Stimulated activated CD8-positive, alpha-beta memory T cell treated with anti-CD3 and anti-CD28 coated beads, Interleukin-4, amount 100 ng/mL, for 48 hours (primary cell): ENCODE results near the gene STX1B.
"Not testable (repeated sequence)": the region's sequence is repeated elsewhere in the genome, so short reads cannot be mapped to it uniquely, and the experiment has no call there.

ENCODE experiments used
- DNase-seq: peaks from one replicate; pipeline ENCODE4 v3.0.0-alpha.2; 2020

Gene STX1B

DNA sequence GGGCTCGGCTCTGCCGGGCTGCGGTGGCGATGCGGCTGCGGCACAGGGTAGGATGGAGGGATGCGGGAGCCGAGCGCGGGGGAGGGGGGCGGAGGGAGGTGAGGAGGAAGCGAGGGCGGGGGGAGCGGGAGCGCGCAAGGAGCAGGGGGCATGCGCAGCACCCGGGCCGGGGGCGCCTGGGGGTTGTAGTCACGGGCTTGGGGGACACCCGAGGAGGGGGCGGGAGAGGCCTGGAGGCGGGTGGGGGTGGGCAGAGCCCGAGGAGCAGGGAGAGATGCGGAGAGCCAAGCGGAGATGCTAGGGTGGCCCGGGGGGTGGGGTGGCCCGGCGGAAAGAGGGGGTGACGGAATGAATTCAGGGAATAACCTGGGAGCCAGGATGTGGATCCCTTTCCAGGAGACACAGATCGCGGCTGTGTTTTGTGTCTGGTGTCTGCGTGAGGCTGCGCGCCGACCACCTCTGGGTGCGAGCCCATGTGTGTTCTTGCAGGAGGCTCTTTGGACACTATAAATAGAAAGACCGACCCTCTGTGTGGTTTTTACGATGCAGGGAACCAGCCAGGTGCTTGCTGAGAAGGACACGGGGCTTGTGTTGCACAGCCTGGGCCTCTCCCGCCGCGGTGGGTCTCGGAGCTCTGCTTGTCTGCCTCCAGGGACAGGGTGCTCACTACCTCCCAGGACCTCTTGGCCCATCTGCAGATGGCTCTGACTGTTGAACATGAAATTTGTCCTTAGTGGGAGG, at the start of gene STX1B:
Gene STX1B, minus strand, starts transcription at position 54 of the 741 bp plus-strand sequence. CDS start 242 bp downstream, outside the sequence.
- peak; percentile 54 for DNase-seq

DNA sequence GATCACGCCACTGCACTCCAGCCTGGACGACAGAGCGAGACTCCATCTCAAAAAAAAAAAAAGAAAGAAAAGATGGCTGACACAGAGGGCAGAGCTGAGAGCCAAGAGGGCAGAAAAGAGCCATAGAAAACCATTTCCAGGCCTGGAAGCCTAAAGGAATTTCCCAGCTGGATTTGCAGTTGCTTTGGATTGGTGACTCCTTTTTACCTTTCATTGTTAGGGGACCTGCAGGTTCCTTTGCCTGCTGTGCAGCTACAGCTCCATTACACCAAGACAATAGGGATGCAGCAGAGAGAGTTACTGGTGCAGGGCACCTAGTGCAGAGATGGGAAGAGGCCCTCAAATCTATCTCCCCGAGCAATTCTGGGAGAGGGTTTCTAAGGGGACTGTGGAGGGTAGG, 45.2 kb upstream of the STX1B start:
- no peak for DNase-seq

DNA sequence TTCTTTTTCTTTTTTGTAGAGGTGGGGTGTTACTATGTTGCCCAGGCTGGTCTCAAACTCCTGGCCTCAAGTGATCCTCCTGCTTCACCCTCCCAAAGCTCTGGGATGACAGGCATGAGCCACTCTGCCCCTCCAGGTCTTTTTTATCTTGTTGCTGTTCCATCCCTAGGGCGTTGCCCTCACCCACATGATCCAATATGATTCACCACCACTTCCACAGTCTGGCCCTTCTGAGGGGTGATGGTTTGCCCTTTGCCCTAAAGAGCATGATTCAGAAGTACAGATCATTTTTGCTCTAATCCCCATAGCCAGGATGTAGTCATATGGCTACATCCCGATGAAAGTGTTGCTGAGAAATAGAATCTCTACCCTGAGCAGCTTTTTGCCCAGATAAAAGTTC, 41.7 kb upstream of the STX1B start:
- DNase-seq: peak; percentile 37

DNA sequence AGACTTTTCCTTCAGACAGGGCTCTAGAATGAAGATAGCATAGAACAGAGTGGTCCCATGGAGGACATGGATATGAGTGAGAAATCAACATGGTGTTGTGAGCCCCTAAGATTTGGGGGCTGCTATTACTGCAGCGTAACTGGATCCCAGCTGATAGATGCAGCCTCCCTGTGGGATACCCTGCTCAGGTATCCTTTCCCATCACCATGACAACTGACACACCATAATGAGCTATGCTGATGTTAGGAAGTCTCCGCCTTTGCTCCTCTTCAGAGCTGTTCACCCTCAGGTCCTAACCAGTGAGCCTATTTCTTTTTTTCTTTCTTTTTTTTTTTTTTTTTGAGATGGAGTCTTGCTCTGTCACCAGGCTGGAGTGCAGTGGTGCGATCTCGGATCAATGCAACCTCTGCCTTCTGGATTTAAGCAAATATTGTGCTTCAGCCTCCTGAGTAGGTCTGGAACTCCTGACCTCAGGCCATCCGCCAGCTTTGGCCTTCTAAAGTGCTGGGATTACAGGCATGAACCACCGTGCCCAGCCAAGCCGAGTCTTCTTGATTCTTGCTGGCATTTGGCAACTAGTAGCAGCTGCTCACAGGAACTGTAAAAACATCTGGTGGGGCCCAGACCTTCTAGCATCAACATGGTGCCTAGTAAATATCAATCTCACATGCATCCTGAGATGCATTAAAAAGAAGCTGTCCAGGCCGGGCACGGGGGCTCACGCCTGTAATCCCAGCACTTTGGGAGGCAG, 40.0 kb upstream of the STX1B start:
- DNase-seq: no peak

DNA sequence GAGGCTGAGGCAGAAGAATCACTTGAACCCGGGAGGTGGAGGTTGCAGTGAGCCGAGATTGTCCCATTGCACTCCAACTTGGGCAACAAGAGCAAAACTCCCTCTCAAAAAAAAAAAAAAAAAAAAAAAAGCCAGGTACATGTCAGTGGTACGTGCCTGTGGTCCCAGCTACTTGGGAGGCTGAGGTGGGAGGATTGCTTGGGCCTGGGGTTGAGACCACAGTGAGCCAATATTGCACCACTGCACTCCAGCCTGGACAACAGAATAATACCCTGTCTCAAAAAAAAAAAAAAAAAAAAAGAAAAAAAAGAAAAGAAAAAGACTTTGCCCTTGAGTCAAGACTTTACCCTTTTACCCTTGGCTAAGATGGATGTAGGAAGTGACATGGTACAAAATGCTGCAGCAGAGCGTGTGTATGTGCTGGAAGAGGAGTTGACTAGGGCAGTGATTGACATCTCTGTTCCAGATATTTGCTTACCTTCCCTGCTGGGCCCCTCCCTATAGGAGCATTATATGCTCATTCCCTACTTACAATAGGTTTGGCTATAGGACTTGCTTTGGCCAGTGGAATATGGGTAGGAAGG, 33.6 kb upstream of the STX1B start:
- DNase-seq: no peak

DNA sequence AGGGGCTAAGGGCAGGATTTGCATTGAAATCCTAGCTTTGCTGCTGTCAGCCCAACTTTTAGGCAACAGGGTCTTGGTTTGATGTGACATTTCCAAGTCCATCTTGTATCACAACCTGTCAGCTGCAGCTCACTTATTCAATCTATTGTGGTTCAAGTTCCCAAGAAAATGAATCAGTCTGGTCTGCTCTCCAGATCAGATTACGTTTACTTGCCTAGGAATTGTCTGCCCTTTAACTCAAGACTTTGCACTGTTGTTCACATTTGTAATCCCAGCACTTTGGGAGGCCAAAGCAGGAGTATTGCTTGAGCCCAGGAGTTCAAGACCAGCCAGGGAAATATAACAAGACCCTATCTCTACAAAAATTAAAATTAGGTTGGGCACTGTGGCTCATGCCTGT, 32.9 kb upstream of the STX1B start:
- DNase-seq: no peak

DNA sequence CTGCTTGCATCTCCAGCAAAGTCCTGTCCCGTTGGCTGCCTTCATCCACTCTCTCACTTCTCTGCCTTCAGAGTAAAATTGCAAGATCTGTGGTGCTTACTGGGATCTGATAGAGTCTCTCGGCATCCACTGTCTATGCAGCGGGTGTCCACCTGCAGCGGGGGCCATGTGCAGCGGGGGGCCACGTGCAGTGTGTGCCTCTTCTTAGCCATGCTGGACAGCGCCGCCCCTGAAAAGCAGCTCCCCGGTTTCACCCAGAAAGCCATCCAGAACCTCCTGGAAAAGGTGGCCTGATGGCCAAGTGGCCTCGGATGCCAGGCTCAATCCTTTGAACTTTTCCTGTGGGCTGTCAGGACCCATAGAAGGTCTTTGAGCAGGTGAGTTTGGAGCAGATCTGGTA, 32.4 kb upstream of the STX1B start:
- DNase-seq: no peak

DNA sequence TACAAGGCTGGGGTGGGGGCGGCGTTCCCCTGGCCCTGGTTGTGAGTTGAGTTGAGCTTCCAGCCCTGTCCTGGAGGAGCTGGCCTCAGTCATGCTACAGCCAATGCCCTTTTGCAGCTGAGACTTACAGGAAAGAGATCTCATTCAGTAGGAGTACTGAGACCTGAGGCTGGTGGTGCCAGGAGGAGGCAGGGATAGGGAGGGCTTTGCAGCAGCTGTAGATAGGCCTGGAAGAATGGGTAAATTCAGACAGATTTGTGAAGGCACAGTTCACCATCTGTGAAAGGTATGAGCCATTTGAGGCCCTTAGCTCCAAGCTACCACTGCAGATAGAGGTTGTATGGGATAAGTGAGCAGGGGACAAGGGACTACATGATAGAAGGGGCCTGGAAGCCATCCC, 28.6 kb upstream of the STX1B start:
- DNase-seq: no peak

DNA sequence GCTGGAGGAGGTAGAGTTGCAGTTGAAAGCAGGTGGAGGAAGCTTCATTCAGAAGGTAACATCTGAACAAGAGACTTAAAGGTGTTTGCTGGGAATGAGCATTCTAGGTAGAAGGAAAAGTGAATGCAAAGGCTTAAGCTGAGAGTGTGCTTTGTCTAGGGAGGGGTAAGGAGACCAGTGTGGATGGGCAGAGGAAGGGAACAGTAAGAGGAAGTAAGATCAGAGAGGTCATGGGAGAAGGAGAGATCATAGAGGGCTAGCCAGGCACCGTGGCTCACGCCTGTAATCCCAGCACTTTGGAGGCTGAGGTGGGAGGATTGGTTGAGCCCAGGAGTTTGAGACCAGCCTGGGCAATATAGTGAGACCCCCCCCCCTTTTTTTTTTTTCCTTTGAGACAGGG, 26.3 kb upstream of the STX1B start:
- no peak for DNase-seq

DNA sequence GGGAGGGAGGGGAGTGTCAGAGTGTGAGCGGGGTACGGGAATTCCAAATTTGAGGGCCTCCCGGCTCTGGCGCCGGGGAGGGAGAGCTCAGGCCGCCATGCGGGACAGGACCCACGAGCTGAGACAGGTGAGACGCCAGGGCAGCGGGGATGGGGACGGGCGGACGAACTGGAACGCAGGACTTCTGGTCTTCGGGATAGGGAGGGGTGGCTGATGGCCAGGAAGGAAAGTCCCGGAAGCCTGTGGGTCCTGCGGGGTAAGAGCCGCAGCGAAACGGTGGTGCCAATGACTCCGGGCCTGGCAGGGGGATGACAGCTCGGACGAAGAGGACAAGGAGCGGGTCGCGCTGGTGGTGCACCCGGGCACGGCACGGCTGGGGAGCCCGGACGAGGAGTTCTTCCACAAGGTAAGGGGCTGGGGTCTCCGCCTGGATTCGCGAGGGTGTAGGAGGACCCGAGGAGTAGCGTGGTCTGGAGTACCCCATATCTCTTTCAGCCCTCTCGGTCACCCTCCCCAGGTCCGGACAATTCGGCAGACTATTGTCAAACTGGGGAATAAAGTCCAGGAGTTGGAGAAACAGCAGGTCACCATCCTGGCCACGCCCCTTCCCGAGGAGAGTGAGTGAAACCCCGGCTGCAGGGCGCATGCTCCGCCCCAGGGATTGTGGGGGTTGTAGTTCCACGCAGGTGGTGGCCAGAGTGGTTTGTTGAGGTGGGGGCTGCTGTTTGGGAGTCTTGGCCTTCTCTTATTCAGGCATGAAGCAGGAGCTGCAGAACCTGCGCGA, 23.5 kb upstream of the STX1B start:
- peak; percentile 92 for DNase-seq

DNA sequence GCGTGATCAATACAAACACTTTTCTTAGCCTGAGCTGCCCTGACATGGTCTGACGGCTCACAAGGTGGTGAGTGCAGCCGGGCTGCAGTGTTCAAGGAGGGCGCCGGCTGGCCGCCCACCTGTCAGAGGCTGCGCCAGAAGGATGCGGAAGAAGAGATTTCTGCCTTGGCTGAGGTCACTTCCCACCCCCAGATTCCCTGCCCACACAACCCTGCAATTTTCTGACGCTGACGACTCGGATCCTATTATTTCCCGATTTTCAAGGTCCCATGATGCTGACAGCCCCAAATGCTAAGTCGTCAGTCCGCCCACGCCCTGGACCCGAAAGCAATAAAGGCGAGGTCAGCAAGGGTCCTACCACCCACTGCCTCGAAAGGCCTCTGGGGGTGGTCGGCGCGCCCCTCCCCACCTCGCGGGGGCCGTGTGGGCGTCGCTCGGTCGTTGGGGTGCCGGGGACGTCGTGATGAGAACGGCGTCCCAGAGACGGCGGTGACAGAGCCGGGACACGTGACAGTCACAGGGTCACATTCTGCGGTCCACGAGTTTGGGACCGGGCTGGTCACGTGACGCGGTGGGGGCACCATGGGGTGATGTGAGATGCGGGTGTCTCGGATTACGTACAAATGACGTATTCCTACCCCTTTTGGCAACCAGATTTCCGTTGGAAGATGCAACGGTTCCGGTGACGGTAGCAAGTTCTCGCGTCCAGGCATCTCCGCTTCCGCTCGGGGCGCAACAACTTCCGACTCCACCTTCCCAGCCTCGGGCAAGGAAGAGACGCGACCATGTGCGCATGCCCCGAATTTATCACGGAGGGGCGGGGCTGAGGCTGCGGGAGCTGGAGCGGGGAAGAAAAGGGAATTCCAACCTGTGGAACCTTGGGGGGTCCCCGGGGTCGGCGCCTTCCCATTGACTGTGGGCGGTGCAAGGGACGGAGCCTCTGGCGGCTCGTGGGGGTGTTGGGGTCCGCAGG, 22.6 kb upstream of the STX1B start, which contains the start of gene STX4:
Gene STX4, plus strand, starts transcription at position 823 of the 973 bp plus-strand sequence. CDS start 248 bp downstream, outside the sequence.
- peak; percentile 99 for DNase-seq

DNA sequence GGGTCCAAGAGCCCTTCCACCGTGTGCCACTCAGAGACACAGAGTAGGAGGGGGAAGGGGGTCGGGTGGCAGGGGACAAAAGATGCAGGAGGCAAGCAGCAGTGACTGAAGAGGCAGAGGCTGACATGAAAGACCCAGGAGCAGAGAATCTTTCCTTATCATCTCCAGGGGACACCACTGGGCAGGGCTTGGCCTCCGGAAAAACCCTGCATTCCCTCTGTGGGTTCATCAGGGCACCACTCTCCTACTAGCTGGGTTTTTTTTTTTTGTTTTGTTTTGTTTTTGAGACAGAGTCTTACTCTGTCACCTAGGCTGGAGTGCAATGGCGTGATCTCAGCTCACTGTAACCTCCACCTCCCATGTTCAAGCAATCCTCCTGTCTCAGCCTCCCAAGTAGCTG, 20.8 kb upstream of the STX1B start:
- DNase-seq: no peak

DNA sequence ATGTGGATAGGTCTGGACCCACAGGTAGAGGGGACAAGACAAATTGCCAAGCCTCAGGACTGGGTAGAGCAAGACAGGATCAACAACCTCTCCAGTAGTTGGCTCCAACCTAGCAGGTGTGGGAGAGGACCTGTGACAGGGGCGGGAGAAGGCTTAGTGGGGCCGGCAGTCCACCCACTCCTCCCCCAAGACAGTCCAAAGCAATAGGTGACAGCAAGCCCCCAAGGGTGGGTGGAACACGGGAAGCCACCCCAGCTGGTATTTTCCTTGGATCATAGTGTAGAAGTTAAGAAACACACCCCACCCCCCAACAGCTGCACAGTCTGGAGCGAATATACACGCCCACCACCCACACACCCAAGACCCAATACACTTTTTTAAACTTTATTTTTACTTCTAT, 18.8 kb upstream of the STX1B start:
- no peak for DNase-seq

DNA sequence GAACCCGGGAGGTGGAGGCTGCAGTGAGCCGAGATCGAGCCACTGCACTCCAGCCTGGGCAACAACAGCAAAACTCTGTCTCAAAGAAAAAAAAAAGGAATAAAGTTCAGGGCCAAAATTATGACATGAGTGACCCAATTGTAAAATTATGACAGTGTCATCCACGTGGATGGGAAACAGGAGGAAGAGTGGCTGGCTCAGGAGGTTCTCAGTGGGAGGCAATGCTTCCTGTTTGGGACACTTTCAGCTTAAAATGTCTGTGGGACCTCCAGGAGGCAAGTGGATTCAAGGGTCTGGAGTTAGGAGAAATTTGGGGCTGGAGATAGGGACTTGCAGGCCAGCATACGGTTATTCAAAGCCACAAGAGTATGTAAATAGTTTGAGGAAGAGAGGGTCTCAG, 14.9 kb upstream of the STX1B start:
- DNase-seq: no peak

DNA sequence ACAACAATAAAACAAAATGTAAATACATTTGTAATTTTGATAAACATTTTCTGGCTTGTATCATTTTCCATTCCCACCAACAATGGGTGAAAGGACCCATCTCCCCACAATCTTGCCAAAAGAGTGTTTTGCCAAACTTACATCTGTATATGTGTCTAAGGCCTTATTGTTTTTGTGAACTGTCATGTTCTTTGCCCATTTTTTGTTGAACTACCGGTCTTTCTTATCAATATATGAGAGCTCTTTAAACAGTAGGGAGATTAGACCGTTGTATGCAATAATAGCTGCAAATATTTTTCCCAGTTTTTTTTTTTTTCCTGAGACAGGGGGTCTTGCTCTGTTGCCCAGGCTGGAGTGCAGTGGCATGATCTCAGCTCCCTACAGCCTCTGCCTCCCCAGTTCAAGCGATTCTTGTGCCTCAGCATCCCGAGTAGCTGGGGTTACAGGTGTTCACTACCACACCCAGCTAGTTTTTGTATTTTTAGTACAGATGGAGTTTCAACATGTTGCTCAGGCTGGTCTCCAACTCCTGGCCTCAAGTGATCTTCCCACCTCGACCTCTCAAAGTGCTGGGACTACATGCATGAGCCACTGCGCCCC, 13.3 kb upstream of the STX1B start:
- DNase-seq: no peak

DNA sequence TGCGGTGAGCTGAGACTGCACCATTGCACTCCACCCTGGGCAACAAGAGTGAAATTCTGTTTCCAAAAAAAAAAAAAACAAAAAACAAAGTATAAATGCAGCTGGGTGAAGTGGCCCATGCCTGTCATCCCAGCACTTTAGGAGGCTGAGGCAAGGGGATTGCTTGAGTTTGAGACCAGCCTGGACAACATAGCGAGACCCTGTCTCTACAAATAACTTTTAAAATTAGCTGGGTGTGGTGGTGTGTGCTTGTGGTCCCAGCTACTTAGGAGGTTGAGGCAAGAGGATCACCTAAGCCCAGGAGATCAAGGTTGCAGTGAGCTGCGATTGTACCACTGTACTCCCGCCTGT, 12.8 kb upstream of the STX1B start:
- DNase-seq: no peak

DNA sequence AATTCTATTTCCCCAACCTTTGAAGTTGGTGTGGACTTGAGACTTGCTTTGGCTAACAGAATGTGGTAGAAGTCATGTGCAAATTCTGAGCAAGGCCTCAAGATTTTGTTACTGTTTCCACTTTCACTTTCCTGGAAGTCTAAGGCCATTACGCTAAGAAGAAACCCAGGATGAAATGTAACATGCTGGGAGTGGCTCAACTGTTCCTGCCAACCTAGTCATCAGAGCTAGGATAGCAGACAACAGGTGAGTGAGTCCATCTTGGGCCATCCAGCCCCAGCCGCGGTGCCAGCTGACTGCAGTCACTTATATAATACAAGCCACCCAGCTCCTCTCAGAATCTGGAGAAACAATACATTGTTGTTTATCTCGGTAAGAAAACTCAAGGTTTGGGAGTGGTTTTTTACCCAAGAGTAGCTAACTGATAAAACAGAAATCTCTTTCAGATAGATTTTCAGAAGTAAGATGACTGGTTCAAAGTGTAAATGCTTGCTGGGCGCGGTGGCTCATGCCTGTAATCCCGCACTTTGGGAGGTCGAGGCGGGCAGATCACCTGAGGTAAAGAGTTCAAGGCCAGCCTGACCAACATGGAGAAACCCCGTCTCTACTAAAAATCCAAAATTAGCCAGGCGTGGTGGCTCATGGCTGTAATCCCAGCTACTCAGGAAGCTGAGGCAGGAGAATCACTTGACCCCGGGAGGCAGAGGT, 12.3 kb upstream of the STX1B start:
- DNase-seq: no peak

DNA sequence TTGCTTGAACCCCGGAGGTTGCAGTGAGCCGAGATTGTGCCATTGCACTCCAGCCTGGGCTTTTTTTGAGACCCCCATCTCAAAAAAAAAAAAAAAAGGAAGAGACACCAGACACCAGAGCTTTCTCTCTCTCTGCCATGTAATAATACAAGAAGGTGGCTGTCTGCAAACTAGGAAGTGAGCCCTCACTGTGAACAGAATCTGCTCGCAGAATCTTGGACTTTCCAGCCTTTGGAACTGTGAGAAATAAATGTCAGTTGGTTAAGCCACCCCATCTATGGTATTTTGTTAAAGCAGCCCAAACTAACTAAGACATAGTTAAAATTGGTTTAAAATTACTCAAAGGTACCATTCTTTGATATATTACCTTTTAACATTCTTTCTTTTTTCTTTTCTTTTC, 10.1 kb upstream of the STX1B start:
- DNase-seq: no peak

DNA sequence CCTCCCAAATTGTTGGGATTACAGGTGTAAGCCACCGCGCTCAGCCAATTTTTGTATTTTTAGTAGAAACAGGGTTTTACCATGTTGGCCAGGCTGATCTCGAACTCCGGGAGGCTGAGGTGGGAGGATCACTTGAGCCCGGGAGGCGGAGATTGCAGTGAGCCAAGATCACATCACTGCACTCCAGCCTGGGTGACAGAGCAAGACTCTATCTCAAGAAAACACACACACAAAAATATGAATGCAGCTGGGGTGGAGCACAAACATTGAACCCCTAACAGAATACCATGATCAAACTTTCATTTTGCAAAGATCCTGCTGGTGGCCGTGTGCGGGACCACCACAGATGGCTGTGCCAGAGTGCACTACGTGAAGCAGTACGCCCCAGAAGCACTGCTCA, 7.3 kb upstream of the STX1B start:
- not testable (repeated sequence) for DNase-seq

DNA sequence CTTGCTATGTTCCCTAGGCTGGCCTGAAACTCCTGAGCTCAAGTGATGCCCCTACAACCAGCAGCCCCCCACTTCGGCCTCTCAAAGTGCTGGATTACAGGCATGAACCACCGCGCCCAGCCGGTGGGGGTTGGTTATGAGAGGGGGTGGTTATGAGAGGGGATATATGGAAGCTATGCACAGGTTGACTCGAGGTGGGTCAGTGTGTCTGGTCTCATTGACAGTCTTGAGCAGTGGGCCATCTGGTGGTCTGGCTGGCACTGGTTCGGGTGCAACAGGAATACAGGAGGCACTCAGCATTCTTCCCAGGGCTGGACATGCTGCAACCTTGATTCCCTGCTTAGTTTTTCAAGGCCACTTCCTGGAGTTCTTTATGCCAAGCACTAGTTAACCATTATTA, 5.6 kb upstream of the STX1B start:
- DNase-seq: no peak

DNA sequence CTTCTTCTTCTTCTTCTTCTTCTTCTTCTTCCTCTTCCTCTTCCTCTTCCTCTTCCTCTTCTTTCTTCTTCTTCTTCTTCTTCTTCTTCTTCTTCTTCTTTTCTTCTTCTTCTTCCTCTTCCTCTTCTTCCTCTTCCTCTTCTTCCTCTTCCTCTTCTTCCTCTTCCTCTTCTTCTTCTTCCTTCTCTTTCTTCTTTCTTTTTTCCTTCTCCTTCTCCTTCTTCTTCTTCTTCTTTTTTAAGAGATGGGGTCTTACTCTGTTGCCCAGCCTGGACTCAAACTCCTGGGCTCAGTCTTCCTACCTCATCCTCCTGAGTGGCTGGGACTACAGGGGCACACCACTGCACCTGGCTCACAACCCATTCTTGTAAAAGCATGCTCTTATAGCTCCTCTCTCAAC, 2.9 kb upstream of the STX1B start:
- not testable (repeated sequence) for DNase-seq
